Fibroblast of lung (primary cell): ENCODE results near the gene ZSCAN31. TPM values are rescaled to one million over a fixed set of nuclear protein-coding genes. Genes with fewer than 3 reads are reported as not detected.
A peak's percentile ranks its signal among the peaks of the same experiment; 100 is the strongest.
"Not testable (repeated sequence)": the region's sequence is repeated elsewhere in the genome, so short reads cannot be mapped to it uniquely, and the experiment has no call there.

ENCODE experiments used
- DNase-seq, 2 donors: peaks; one replicate each; pipeline versions ENCODE4 v3.0.0 to v3.0.0-alpha.2; 2010; ENCODE audit warnings: low read depth in 2 of 2
- H2AFZ ChIP-seq: 2 replicates; pipeline ENCODE4 v1.5.1; 2012; ENCODE audit warnings: low read length, control low read depth, inconsistent platforms
- H3K27ac ChIP-seq: 2 replicates; pipeline ENCODE4 v1.5.1; 2011; ENCODE audit warnings: low read length, control low read depth; ENCODE audit not compliant: insufficient read depth
- H3K27me3 ChIP-seq: 2 replicates; pipeline ENCODE4 v1.5.1; 2011; ENCODE audit warnings: mild to moderate bottlenecking, low read length; ENCODE audit not compliant: control insufficient read depth, insufficient read depth
- H3K36me3 ChIP-seq: 2 replicates; pipeline ENCODE4 v1.5.1; 2011; ENCODE audit warnings: low read length; ENCODE audit not compliant: control insufficient read depth, insufficient read depth
- H3K4me1 ChIP-seq: 2 replicates; pipeline ENCODE4 v1.5.1; 2011; ENCODE audit warnings: low read length; ENCODE audit not compliant: control insufficient read depth, insufficient read depth; ENCODE audit errors: extremely low read depth
- H3K4me2 ChIP-seq: 2 replicates; pipeline ENCODE4 v1.5.1; 2011; ENCODE audit warnings: low read length, control low read depth; ENCODE audit not compliant: insufficient read depth; ENCODE audit errors: extremely low read depth
- H3K4me3 ChIP-seq, 4 experiments: fragments of 200-600 bp in 1 of 4; sonication (generic) in 1 of 4; replicated peaks in 1 of 4; 2 replicates each; pipeline ENCODE4 v1.5.1; 2011 to 2016; ENCODE audit warnings: low read length in 4 of 4, low read depth in 3 of 4, mild to moderate bottlenecking in 3 of 4, control low read depth in 2 of 4, inconsistent platforms in 1 of 4, mixed read lengths in 1 of 4; ENCODE audit not compliant: insufficient read depth in 1 of 4; ENCODE audit errors: control extremely low read depth in 1 of 4
- H3K79me2 ChIP-seq: 2 replicates; pipeline ENCODE4 v1.5.1; 2012; ENCODE audit warnings: mild to moderate bottlenecking, low read length, inconsistent platforms; ENCODE audit not compliant: control insufficient read depth, insufficient read depth
- H3K9ac ChIP-seq: 2 replicates; pipeline ENCODE4 v1.5.1; 2011; ENCODE audit warnings: mild to moderate bottlenecking, low read length, control low read depth; ENCODE audit not compliant: insufficient read depth
- H3K9me3 ChIP-seq: 2 replicates; pipeline ENCODE4 v1.5.1; 2012; ENCODE audit warnings: low read depth, low read length; ENCODE audit not compliant: control insufficient read depth, insufficient read depth
- H4K20me1 ChIP-seq: 2 replicates; pipeline ENCODE4 v1.5.1; 2011; ENCODE audit warnings: low read length; ENCODE audit not compliant: control insufficient read depth, insufficient read depth; ENCODE audit errors: extremely low read depth
- CTCF ChIP-seq, 2 donors: IDR thresholded peaks in 1 of 2; conservative IDR thresholded peaks in 1 of 2; 1 replicate in 1 of 2; 2 replicates in 1 of 2; pipeline ENCODE4 v1.5.1; 2011 to 2012; ENCODE audit warnings: low read length in 2 of 2, control low read depth in 1 of 2, inconsistent platforms in 1 of 2, low read depth in 1 of 2, mild to moderate bottlenecking in 1 of 2
- EZH2 ChIP-seq: IDR thresholded peaks from 2 replicates; pipeline ENCODE4 v1.5.1; 2012; ENCODE audit warnings: low read length, control low read depth, mild to moderate bottlenecking; ENCODE audit errors: missing control alignments
- polyA plus RNA-seq, 2 donors: library from polyadenylated mRNA; depleted of rRNA in 1 of 2; stranded (reverse) in 1 of 2; unstranded in 1 of 2; fragments of >200 nt; gene quantifications; 2 replicates each; pipeline ENCODE4 v1.2.1, GENCODE V29; 2011 to 2012; ENCODE audit warnings: missing spikeins in 1 of 2
- total RNA-seq: library from RNA; depleted of rRNA; stranded (reverse); fragments of >200 nt; gene quantifications from 2 replicates; pipeline ENCODE4 v1.2.1, GENCODE V29; 2014

ZSCAN31 gene
- total and polyA plus RNA-seq, 2 donors (not counting 1 experiment from before 2014, with no cell fraction given), result 2.9 to 5.0 TPM

GRCh38 chr6:28323813-28324424, 12.0 kb downstream of the ZSCAN31 start:
- no peak for TF ChIP-seq CTCF (conservative IDR thresholded peaks at IDR 0.05 in 1 of 2, IDR thresholded peaks at IDR 0.05 in 1 of 2; ENCODE audit: low read depth in 1 of 2, low read length in 2 of 2)
- no peak for TF ChIP-seq EZH2
- Histone ChIP-seq H3K27me3 (no peaks in the 10 kb centered on the region), H3K9me3 (peaks cover 1% of the 10 kb centered on the region), H3K4me3 (no peak overlapping the region), H3K4me1 (no peaks in the 10 kb centered on the region), H3K9ac (no peak overlapping the region), H3K4me2 (no peak overlapping the region), H3K27ac (no peak overlapping the region), H4K20me1 (no peaks in the 10 kb centered on the region), H2AFZ (no peak overlapping the region), H3K36me3 (no peaks in the 10 kb centered on the region), H3K79me2 (no peaks in the 10 kb centered on the region)
- no peak for DNase-seq

- H3K4me2 ChIP-seq, result no peak overlapping the region
- no peaks in the 10 kb centered on the region for H4K20me1 ChIP-seq
- peaks cover 1% of the 10 kb centered on the region for H3K9me3 ChIP-seq
- no peak for DNase-seq
- H3K27me3 ChIP-seq, result no peaks in the 10 kb centered on the region
- H3K4me3 ChIP-seq, result no peak overlapping the region
- H3K79me2 ChIP-seq, result no peaks in the 10 kb centered on the region
- no peak overlapping the region for H3K27ac ChIP-seq
- TF ChIP-seq EZH2 (no peak), CTCF (conservative IDR thresholded peaks at IDR 0.05 in 1 of 2, IDR thresholded peaks at IDR 0.05 in 1 of 2; ENCODE audit: low read depth in 1 of 2, low read length in 2 of 2) (no peak)
- no peaks in the 10 kb centered on the region for H3K4me1 ChIP-seq
- H3K9ac ChIP-seq, result no peak overlapping the region
- H3K36me3 ChIP-seq, result no peaks in the 10 kb centered on the region
- no peak overlapping the region for H2AFZ ChIP-seq
Measured at GRCh38 chr6:28322661-28323060, 13.3 kb downstream of the ZSCAN31 start.

GRCh38 chr6:28317866-28318265, 18.1 kb downstream of the ZSCAN31 start:
- not testable (repeated sequence) for H3K36me3 ChIP-seq

More at GRCh38 chr6:28317866-28318265, 18.1 kb downstream of the ZSCAN31 start:
- not testable (repeated sequence) for H3K4me1 ChIP-seq, H3K9me3 ChIP-seq, H2AFZ ChIP-seq, H4K20me1 ChIP-seq, H3K4me3 ChIP-seq, H3K79me2 ChIP-seq, H3K4me2 ChIP-seq, H3K27ac ChIP-seq, H3K9ac ChIP-seq, H3K27me3 ChIP-seq
- DNase-seq, result peak in 1 of 2 donors; percentile 6
